Neural progenitor cell (in vitro differentiated cells): Measurements from ENCODE around the gene RLF. TPM values are rescaled to one million over a fixed set of nuclear protein-coding genes. Genes with fewer than 3 reads are reported as not detected.
"Not testable (repeated sequence)": the region's sequence is repeated elsewhere in the genome, so short reads cannot be mapped to it uniquely, and the experiment has no call there.

ENCODE experiments used
- DNase-seq: peaks from one replicate; pipeline ENCODE4 v3.0.0-alpha.2; 2016; ENCODE audit warnings: low spot score
- H2AFZ ChIP-seq: fragments of 200-600 bp; sonication (generic); replicated peaks from 2 replicates; pipeline ENCODE4 v1.6.1; 2016; ENCODE audit warnings: antibody characterized with exemption
- H3F3A ChIP-seq: fragments of 200-600 bp; sonication (generic); 2 replicates; pipeline ENCODE4 v1.6.1; 2016; ENCODE audit warnings: antibody characterized with exemption, low read depth
- H3K27ac ChIP-seq: fragments of 200-600 bp; sonication (generic); 2 replicates; pipeline ENCODE4 v1.5.1; 2016; ENCODE audit warnings: mild to moderate bottlenecking
- H3K27me3 ChIP-seq: fragments of 200-600 bp; sonication (generic); 2 replicates; pipeline ENCODE4 v1.6.1; 2016; ENCODE audit warnings: mild to moderate bottlenecking, moderate library complexity
- H3K36me3 ChIP-seq: fragments of 200-600 bp; sonication (generic); 2 replicates; pipeline ENCODE4 v1.5.1; 2016
- H3K4me1 ChIP-seq: fragments of 200-600 bp; sonication (generic); 2 replicates; pipeline ENCODE4 v1.6.1; 2016; ENCODE audit warnings: mixed run types
- H3K4me2 ChIP-seq: fragments of 200-600 bp; sonication (generic); 2 replicates; pipeline ENCODE4 v1.6.1; 2016
- H3K4me3 ChIP-seq: fragments of 200-600 bp; sonication (generic); 2 replicates; pipeline ENCODE4 v1.5.1; 2016
- H3K79me2 ChIP-seq: fragments of 200-600 bp; sonication (generic); 2 replicates; pipeline ENCODE4 v1.6.1; 2016; ENCODE audit warnings: low read depth
- H3K9ac ChIP-seq: fragments of 200-600 bp; sonication (generic); 2 replicates; pipeline ENCODE4 v1.6.1; 2016
- H3K9me3 ChIP-seq: fragments of 200-600 bp; sonication (generic); 2 replicates; pipeline ENCODE4 v1.5.1; 2016; ENCODE audit warnings: low read depth
- H4K20me1 ChIP-seq: fragments of 200-600 bp; sonication (generic); 2 replicates; pipeline ENCODE4 v1.6.1; 2016; ENCODE audit warnings: low read depth
- H3K27ac Mint-ChIP-seq: 3 replicates; pipeline ENCODE4 v1.8.0; 2021; ENCODE audit warnings: mixed read lengths
- H3K27me3 Mint-ChIP-seq: 2 replicates; pipeline ENCODE4 v1.8.0; 2022; ENCODE audit warnings: low read depth, mild to moderate bottlenecking, inconsistent platforms, moderate library complexity, mixed read lengths; ENCODE audit not compliant: insufficient read depth
- H3K36me3 Mint-ChIP-seq: 3 replicates; pipeline ENCODE4 v1.8.0; 2021; ENCODE audit warnings: mixed read lengths
- H3K4me1 Mint-ChIP-seq: 3 replicates; pipeline ENCODE4 v1.8.0; 2021; ENCODE audit warnings: mixed read lengths
- H3K4me3 Mint-ChIP-seq: 3 replicates; pipeline ENCODE4 v1.8.0; 2021; ENCODE audit warnings: mild to moderate bottlenecking, moderate library complexity, mixed read lengths
- H3K9me3 Mint-ChIP-seq: 3 replicates; pipeline ENCODE4 v1.8.0; 2020; ENCODE audit warnings: mixed read lengths
- CTCF ChIP-seq: fragments of 200-600 bp; sonication (generic); IDR thresholded peaks from 2 replicates; pipeline ENCODE4 v1.5.1; 2017; ENCODE audit warnings: antibody characterized with exemption, mild to moderate bottlenecking
- EZH2 ChIP-seq: fragments of 200-600 bp; sonication (generic); IDR thresholded peaks from 2 replicates; pipeline ENCODE4 v1.6.1; 2017; ENCODE audit warnings: antibody characterized with exemption, mild to moderate bottlenecking, moderate library complexity
- EZH2phosphoT487 ChIP-seq: fragments of 200-600 bp; sonication (generic); IDR thresholded peaks from 2 replicates; pipeline ENCODE4 v1.6.1; 2017; ENCODE audit warnings: antibody characterized with exemption
- total RNA-seq: library from RNA; depleted of rRNA; stranded (reverse); fragments of >200 nt; gene quantifications from 2 replicates; pipeline ENCODE4 v1.2.3, GENCODE V29; 2015; ENCODE audit warnings: low replicate concordance

The RLF gene
- total RNA-seq, 1 donor from 2014 or later = 72.7 TPM

GRCh38 chr1:40184193-40184592 is 23.0 kb downstream of the RLF start:
- H3K36me3 ChIP-seq = no peaks in the 10 kb centered on the region
- H3K36me3 Mint-ChIP-seq = peaks cover 20% of the 10 kb centered on the region
- H3K9me3 ChIP-seq = no peaks in the 10 kb centered on the region
- no peak overlapping the region for H2AFZ ChIP-seq
- peaks cover 3% of the 10 kb centered on the region for H3K4me1 ChIP-seq
- H3K4me3 ChIP-seq = no peak overlapping the region
- H3F3A ChIP-seq = peaks cover 4% of the 10 kb centered on the region
- DNase-seq = no peak
- H3K27me3 Mint-ChIP-seq = no peaks in the 10 kb centered on the region
- H3K9me3 Mint-ChIP-seq = peaks cover 6% of the 10 kb centered on the region
- H3K4me3 Mint-ChIP-seq = no peak overlapping the region
- TF ChIP-seq CTCF (no peak), EZH2phosphoT487 (no peak), EZH2 (no peak)
- H3K27ac ChIP-seq = no peak overlapping the region
- peaks cover 97% of the 10 kb centered on the region for H3K79me2 ChIP-seq
- H3K9ac ChIP-seq = no peak overlapping the region
- peaks cover 2% of the 10 kb centered on the region for H3K4me1 Mint-ChIP-seq
- no peaks in the 10 kb centered on the region for H3K27me3 ChIP-seq
- H3K4me2 ChIP-seq = no peak overlapping the region
- H4K20me1 ChIP-seq = peaks cover 95% of the 10 kb centered on the region
- no peak overlapping the region for H3K27ac Mint-ChIP-seq

GRCh38 chr1:40185951-40186864 is 25.0 kb downstream of the RLF start:
- Histone ChIP-seq H3K4me1 (peaks cover 3% of the 10 kb centered on the region), H3K27ac (no peak overlapping the region), H3K27me3 (no peaks in the 10 kb centered on the region), H3K79me2 (peaks cover 90% of the 10 kb centered on the region), H3K4me2 (no peak overlapping the region), H4K20me1 (peaks cover 85% of the 10 kb centered on the region), H3K36me3 (peaks cover 10% of the 10 kb centered on the region), H3K9me3 (no peaks in the 10 kb centered on the region), H2AFZ (no peak overlapping the region), H3K9ac (no peak overlapping the region), H3F3A (peaks cover 4% of the 10 kb centered on the region), H3K4me3 (no peak overlapping the region)
- Mint-ChIP-seq H3K27ac (no peak overlapping the region), H3K4me3 (no peak overlapping the region), H3K9me3 (no peaks in the 10 kb centered on the region), H3K27me3 (no peaks in the 10 kb centered on the region), H3K36me3 (peaks cover 16% of the 10 kb centered on the region), H3K4me1 (peaks cover 2% of the 10 kb centered on the region)
- DNase-seq = no peak
- TF ChIP-seq EZH2 (no peak), CTCF (no peak), EZH2phosphoT487 (no peak)

GRCh38 chr1:40187399-40187798 is 26.2 kb downstream of the RLF start:
- H3K9ac ChIP-seq = no peak overlapping the region
- H3K27ac ChIP-seq = no peak overlapping the region
- H3K79me2 ChIP-seq = peaks cover 79% of the 10 kb centered on the region
- peaks cover under 1% of the 10 kb centered on the region for H3K4me1 ChIP-seq
- TF ChIP-seq EZH2phosphoT487 (no peak), EZH2 (no peak), CTCF (no peak)
- Mint-ChIP-seq H3K27me3 (no peaks in the 10 kb centered on the region), H3K9me3 (no peaks in the 10 kb centered on the region), H3K36me3 (peaks cover 16% of the 10 kb centered on the region), H3K4me3 (no peak overlapping the region), H3K27ac (no peak overlapping the region), H3K4me1 (peaks cover 2% of the 10 kb centered on the region)
- no peak for DNase-seq
- H4K20me1 ChIP-seq = peaks cover 83% of the 10 kb centered on the region
- no peak overlapping the region for H3K4me2 ChIP-seq
- H3K27me3 ChIP-seq = no peaks in the 10 kb centered on the region
- peaks cover 16% of the 10 kb centered on the region for H3K36me3 ChIP-seq
- peaks cover 1% of the 10 kb centered on the region for H3F3A ChIP-seq
- H2AFZ ChIP-seq = no peak overlapping the region
- no peak overlapping the region for H3K4me3 ChIP-seq
- H3K9me3 ChIP-seq = no peaks in the 10 kb centered on the region

- H3K36me3 Mint-ChIP-seq = peaks cover 13% of the 10 kb centered on the region
- not testable (repeated sequence) for H3K4me3 Mint-ChIP-seq, H3K27ac ChIP-seq, H3K9ac ChIP-seq, H3K27ac Mint-ChIP-seq, H3K4me2 ChIP-seq, H3F3A ChIP-seq, H3K27me3 ChIP-seq, H3K9me3 ChIP-seq, H3K79me2 ChIP-seq, H3K4me1 ChIP-seq, H3K4me3 ChIP-seq, DNase-seq, H3K4me1 Mint-ChIP-seq, H3K27me3 Mint-ChIP-seq, H2AFZ ChIP-seq, H3K9me3 Mint-ChIP-seq
- H4K20me1 ChIP-seq = peaks cover 18% of the 10 kb centered on the region
- peaks cover 22% of the 10 kb centered on the region for H3K36me3 ChIP-seq
Measured at GRCh38 chr1:40194639-40195038, 33.5 kb downstream of the RLF start.
